Peyer's patch (tissue), 4 donors: ENCODE data around the gene DEPDC4. TPM values are rescaled to one million over a fixed set of nuclear protein-coding genes. Genes with fewer than 3 reads are reported as not detected.
"Not testable (repeated sequence)": the region's sequence is repeated elsewhere in the genome, so short reads cannot be mapped to it uniquely, and the experiment has no call there.

Experiments used
- DNase-seq, 3 donors: peaks; one replicate each; pipeline ENCODE4 v3.0.0-alpha.2; 2017 to 2019
- H3K27ac ChIP-seq, 4 donors: fragments of 200-600 bp; sonication (generic); one replicate each; pipeline ENCODE4 v1.5.1; 2016 to 2019
- H3K27me3 ChIP-seq, 2 donors: fragments of 200-600 bp; sonication (generic); one replicate each; pipeline ENCODE4 v1.5.1; 2019
- H3K36me3 ChIP-seq, 3 donors: fragments of 200-600 bp; sonication (generic); one replicate each; pipeline ENCODE4 v1.5.1; 2016 to 2019
- H3K4me1 ChIP-seq, 4 donors: fragments of 200-600 bp; sonication (generic); one replicate each; pipeline ENCODE4 v1.5.1; 2016 to 2019
- H3K4me3 ChIP-seq, 4 donors: fragments of 200-600 bp; sonication (generic); 1 replicate in 3 of 4; 2 replicates in 1 of 4; pipeline ENCODE4 v1.5.1; 2016 to 2019; ENCODE audit warnings: mild to moderate bottlenecking in 1 of 4
- H3K9me3 ChIP-seq, 4 donors: fragments of 200-600 bp; sonication (generic); one replicate each; pipeline ENCODE4 v1.5.1; 2016 to 2019; ENCODE audit warnings: mild to moderate bottlenecking in 1 of 4
- POLR2A ChIP-seq, 2 donors: fragments of 450-650 bp; IDR thresholded peaks; one replicate each; pipeline ENCODE4 v1.5.1; 2017; ENCODE audit warnings: antibody characterized with exemption in 2 of 2, mild to moderate bottlenecking in 2 of 2, moderate library complexity in 2 of 2
- total RNA-seq, 4 donors: library from RNA; depleted of rRNA; stranded (reverse); fragments of >200 nt; gene quantifications; one replicate each; pipeline ENCODE4 v1.1.0, GENCODE V29; 2016
- TF ChIP-seq, protein P1 (sequence below), 6 experiments: fragments of 450-650 bp in 4 of 6; fragments of 200-600 bp in 2 of 6; sonication (generic) in 1 of 6; IDR thresholded peaks; one replicate each; pipeline ENCODE4 v1.5.1; 2017 to 2019; ENCODE audit warnings: antibody characterized with exemption in 6 of 6, mild to moderate bottlenecking in 3 of 6, moderate library complexity in 1 of 6

DEPDC4 gene
- total RNA-seq, 4 donors from 2014 or later: 1.4 to 2.0 TPM; not detected in 2

DNA sequence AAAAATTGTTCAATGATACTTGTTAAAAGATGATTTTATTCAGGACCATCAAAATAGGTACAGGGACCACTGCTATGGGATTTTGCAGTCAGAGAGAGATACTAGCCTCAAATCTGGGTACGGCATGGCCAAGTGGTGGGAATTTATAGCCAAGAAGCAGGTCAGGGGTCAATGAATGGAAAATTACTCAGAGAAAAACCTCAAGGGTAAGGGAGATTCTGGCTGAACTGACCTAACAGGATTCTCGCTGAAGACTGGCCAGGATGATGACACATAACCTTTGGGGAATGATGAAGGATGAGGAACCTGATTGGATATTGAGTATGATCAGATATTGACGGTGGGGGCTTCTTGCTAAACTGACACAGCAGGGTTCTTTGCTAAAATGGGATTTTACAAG lies 32.7 kb downstream of the DEPDC4 start:
- H3K27me3 ChIP-seq: no peaks in the 10 kb centered on the region
- DNase-seq: no peak
- H3K4me1 ChIP-seq: no peaks in the 10 kb centered on the region
- no peaks in the 10 kb centered on the region for H3K36me3 ChIP-seq
- peak overlapping the region in 3 of 4 donors; percentile 38 to 49 (median 42) for H3K27ac ChIP-seq
- TF ChIP-seq, protein P1, sequence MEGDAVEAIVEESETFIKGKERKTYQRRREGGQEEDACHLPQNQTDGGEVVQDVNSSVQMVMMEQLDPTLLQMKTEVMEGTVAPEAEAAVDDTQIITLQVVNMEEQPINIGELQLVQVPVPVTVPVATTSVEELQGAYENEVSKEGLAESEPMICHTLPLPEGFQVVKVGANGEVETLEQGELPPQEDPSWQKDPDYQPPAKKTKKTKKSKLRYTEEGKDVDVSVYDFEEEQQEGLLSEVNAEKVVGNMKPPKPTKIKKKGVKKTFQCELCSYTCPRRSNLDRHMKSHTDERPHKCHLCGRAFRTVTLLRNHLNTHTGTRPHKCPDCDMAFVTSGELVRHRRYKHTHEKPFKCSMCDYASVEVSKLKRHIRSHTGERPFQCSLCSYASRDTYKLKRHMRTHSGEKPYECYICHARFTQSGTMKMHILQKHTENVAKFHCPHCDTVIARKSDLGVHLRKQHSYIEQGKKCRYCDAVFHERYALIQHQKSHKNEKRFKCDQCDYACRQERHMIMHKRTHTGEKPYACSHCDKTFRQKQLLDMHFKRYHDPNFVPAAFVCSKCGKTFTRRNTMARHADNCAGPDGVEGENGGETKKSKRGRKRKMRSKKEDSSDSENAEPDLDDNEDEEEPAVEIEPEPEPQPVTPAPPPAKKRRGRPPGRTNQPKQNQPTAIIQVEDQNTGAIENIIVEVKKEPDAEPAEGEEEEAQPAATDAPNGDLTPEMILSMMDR (IDR thresholded peaks at IDR 0.05): no peak
- TF ChIP-seq POLR2A (IDR thresholded peaks at IDR 0.05): no peak
- H3K9me3 ChIP-seq: no peaks in the 10 kb centered on the region
- no peak overlapping the region for H3K4me3 ChIP-seq

DNA sequence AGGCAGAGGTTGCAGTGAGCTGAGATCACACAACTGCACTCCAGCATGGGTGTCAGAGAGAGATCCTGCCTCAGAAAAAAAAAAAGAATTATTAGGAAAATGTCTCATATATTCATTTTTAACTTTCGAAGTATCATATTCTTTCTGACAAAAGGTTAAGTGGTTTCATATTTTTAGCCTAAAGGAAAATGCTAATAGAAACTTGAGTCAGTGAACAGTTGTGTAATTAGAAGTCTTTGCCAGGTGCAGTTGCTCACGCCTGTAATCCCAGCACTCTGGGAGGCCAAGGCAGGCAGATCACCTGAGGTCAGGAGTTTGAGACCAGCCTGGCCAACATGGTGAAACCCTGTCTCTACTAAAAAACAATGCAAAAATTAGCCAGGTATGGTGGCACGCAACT lies 35.0 kb downstream of the DEPDC4 start:
- not testable (repeated sequence) for H3K9me3 ChIP-seq, H3K4me3 ChIP-seq, H3K4me1 ChIP-seq, H3K27me3 ChIP-seq, DNase-seq, H3K27ac ChIP-seq, H3K36me3 ChIP-seq

DNA sequence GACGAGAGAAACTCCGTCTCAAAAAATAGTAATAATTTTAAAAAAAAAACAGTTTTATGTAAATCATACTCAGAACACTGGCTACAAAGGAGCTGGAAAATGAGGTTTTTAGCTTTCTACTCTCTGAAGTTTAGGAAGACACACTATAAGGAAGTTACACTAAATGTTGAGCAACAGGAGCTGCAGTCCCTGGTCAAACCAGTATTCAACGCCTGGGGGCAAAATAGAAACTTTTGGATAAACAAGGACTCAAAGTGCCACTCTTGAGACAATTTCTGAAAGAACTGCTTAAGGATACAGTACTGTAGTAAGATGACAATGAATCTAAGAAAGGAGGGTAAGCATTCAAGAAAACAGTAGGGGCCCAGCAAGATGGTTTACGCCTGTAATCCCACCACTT lies 37.0 kb downstream of the DEPDC4 start:
- Histone ChIP-seq H3K4me1 (no peaks in the 10 kb centered on the region), H3K27ac (no peak overlapping the region), H3K9me3 (no peaks in the 10 kb centered on the region), H3K27me3 (no peaks in the 10 kb centered on the region), H3K36me3 (peaks cover 0 to 12% (median 0%) of the 10 kb centered on the region in 3 donors), H3K4me3 (no peak overlapping the region)
- DNase-seq: no peak
- TF ChIP-seq, protein P1 (IDR thresholded peaks at IDR 0.05): no peak
- TF ChIP-seq POLR2A (IDR thresholded peaks at IDR 0.05): no peak

DNA sequence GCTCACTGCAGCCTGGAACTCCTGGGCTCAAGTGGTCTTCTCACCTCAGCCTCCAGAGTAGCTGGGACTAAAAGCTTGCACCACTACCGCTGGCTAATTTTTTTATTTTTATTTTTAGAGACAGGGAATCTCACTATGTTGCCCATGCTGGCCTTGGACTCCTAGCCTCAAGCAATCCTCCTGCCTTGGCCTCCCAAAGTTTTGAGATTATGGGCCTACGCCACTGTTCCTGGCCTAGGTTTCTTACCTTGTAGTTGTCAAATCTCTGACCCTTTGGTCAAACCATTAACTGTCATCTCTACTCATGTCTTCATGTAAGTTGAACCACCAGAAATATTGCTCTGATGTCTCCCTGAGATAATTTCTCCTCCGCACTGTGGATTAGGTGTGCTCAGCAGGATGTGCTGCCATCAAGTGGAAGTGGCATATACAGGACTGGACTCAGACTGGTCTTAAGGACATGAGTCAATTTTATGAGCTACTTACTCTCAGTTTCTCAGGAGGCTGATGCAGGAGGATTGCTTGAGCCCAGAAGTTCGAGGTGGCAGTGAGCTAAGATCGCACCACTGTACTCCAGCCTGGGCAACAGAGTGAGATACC lies 37.7 kb downstream of the DEPDC4 start:
- TF ChIP-seq POLR2A (IDR thresholded peaks at IDR 0.05): no peak
- TF ChIP-seq, protein P1 (IDR thresholded peaks at IDR 0.05): peak in 3 of 6 experiments; percentile 31 to 33 (median 32)
- Histone ChIP-seq H3K36me3 (peaks cover 0 to 19% (median 0%) of the 10 kb centered on the region in 3 donors), H3K27me3 (no peaks in the 10 kb centered on the region), H3K4me3 (no peak overlapping the region), H3K27ac (no peak overlapping the region), H3K9me3 (no peaks in the 10 kb centered on the region), H3K4me1 (no peaks in the 10 kb centered on the region)
- no peak for DNase-seq

DNA sequence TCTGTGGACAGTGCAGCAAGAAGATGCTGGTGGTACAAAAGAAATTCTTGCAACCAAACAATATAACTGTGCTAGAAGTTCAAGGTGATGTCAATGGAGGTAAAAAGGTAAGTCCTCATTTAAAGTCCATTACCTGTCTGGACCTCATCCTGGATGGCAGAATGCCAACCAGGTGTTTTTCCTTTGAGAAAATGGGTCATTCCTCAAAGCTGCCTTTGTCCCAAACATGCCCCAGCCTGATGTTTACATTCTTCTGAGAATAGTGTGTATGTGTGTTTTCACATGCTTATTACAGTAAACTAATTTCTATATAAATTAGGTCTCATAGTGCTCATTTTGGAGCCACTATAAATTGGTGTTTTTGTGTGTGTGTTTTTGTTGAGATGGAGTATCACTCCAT lies 41.4 kb downstream of the DEPDC4 start:
- H3K4me3 ChIP-seq: no peak overlapping the region
- H3K4me1 ChIP-seq: no peaks in the 10 kb centered on the region
- H3K27ac ChIP-seq: no peak overlapping the region
- H3K36me3 ChIP-seq: peaks cover 0 to 51% (median 0%) of the 10 kb centered on the region in 3 donors
- DNase-seq: no peak
- no peak for TF ChIP-seq POLR2A (IDR thresholded peaks at IDR 0.05)
- TF ChIP-seq, protein P1 (IDR thresholded peaks at IDR 0.05): no peak
- no peaks in the 10 kb centered on the region for H3K27me3 ChIP-seq
- H3K9me3 ChIP-seq: no peaks in the 10 kb centered on the region

DNA sequence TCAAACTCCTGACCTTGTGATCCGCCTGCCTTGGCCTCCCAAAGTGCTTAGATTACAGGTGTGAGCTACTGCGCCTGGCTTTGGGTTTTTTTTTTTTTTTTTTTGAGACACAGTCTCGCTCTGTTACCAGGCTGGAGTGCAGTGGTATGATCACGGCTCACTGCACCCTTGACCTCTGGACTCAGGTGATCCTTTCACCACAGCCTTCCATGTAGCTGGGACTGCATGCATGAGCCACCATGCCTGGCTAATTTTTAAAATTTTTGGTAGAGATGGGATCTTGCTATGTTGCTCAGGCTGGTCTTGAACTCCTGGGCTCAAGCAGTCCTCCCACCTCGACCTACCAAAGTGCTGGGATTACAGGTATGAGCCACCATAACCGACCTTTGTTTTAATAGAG lies 44.7 kb downstream of the DEPDC4 start:
- not testable (repeated sequence) for H3K27me3 ChIP-seq, DNase-seq, H3K27ac ChIP-seq, H3K4me1 ChIP-seq, H3K9me3 ChIP-seq, H3K4me3 ChIP-seq
- peaks cover 0 to 77% (median 0%) of the 10 kb centered on the region in 3 donors for H3K36me3 ChIP-seq

DNA sequence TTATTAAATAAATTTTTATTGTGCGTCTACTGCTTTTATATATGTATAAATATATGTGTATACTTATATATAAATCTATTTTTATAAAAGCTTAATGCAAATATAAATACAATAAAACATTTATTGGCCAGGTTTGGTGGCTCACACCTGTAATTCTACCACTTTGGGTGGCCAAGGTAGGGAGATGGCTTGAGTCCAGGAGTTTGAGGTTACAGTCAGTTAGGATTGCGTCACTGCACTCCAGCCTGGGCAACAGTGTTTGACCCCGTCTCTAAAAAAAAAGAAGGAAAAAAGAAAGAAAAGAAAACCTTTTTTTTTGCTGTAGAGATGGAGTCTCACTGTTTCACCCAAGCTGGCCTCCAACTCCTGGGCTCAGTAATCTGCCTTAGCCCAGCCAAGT lies 45.4 kb downstream of the DEPDC4 start:
- DNase-seq: no peak
- no peaks in the 10 kb centered on the region for H3K9me3 ChIP-seq
- H3K27me3 ChIP-seq: no peaks in the 10 kb centered on the region
- no peak overlapping the region for H3K4me3 ChIP-seq
- H3K27ac ChIP-seq: no peak overlapping the region
- TF ChIP-seq POLR2A (IDR thresholded peaks at IDR 0.05): no peak
- TF ChIP-seq, protein P1 (IDR thresholded peaks at IDR 0.05): no peak
- peaks cover 0 to 77% (median 0%) of the 10 kb centered on the region in 3 donors for H3K36me3 ChIP-seq
- no peaks in the 10 kb centered on the region for H3K4me1 ChIP-seq
